Esophagus muscularis mucosa (tissue), 3 donors: ENCODE measurements around the gene PPP1R2.

Source experiments
- CTCF ChIP-seq, 3 experiments: fragments of 200-600 bp in 2 of 3; fragments of 450-650 bp in 1 of 3; sonication (generic) in 2 of 3; IDR thresholded peaks; one replicate each; pipeline ENCODE4 v1.5.1; 2017 to 2019; ENCODE audit warnings: antibody characterized with exemption in 3 of 3, mild to moderate bottlenecking in 2 of 3, moderate library complexity in 1 of 3
- POLR2A ChIP-seq: fragments of 450-650 bp; IDR thresholded peaks from one replicate; pipeline ENCODE4 v1.6.1; 2017; ENCODE audit warnings: antibody characterized with exemption, moderate library complexity, mild to moderate bottlenecking, low read depth
- POLR2AphosphoS5 ChIP-seq, 2 donors: sonication (generic); formaldehyde crosslinking; IDR thresholded peaks; one replicate each; pipeline ENCODE4 v1.6.1; 2017; ENCODE audit warnings: antibody characterized with exemption in 2 of 2

- TF ChIP-seq CTCF (IDR thresholded peaks at IDR 0.05) (peak in 1 of 3 experiments; percentile 19), POLR2A (no peak), POLR2AphosphoS5 (IDR thresholded peaks at IDR 0.05) (no peak)
These were observed 15.5 kb upstream of the PPP1R2 start for GRCh38 chr3:195558602-195559001.
